HG03103 (cell line): ENCODE measurements around the gene CHAT.

Experiments
- ATAC-seq: cut with Tn5 transposase; IDR thresholded peaks from one replicate; pipeline ENCODE4 v1.9.1; 2021; ENCODE audit warnings: low read depth; ENCODE audit not compliant: unreplicated experiment

CHAT gene

DNA sequence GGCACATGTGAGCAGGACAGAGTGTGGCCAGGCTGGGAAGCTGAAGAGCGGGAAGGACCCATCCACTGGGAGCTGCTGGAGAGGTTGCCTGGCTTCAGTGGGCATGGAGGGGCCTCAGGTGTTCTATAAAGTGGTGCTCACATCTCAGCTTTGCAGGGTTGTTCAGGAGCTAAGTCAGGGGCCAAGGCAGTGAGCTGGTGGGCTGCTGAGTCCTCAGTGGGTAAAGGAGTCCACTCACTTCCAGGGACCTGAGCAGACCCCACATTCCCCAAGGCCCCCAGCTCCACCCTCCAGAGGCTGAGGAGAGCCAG lies 36.8 kb downstream of the CHAT start:
- ATAC-seq = no peak

DNA sequence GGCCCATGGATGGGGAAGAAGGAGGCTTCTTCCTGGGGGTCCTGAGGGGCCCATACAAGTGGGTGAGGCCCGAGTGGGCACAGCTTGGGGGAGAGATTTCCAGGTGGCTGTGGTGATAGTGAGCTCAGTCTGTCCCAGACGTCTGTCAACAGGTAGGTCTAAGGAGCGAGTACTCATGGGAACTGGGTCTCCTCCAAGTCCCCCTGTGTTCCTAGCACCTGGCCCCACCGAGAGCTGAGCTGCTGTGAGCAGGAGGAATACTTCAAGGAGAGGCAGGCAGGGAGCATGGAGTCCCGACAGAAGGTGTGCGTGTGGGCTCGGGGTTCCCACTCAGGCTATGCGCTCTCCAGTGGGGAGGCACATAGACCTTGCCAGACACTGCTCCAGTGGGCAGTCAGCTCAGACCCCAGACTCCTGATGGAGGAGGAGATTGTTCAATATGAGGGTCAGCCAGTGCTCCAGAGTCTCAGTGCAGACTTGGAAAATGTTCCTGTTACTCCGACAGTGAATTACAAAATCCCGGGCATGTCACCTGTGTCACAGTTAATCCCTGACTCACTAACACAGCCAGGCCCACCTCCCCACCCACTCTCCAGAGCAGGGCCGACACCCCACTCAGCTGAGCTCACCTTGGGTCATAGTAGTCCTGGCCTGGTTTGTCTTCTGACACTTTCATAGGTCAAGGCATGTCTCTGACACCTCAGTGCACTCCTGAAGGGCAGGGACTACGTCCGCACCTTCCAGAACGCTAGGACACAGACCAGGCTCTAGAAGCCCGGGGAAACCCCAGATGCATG lies 37.4 kb downstream of the CHAT start:
- no peak for ATAC-seq

DNA sequence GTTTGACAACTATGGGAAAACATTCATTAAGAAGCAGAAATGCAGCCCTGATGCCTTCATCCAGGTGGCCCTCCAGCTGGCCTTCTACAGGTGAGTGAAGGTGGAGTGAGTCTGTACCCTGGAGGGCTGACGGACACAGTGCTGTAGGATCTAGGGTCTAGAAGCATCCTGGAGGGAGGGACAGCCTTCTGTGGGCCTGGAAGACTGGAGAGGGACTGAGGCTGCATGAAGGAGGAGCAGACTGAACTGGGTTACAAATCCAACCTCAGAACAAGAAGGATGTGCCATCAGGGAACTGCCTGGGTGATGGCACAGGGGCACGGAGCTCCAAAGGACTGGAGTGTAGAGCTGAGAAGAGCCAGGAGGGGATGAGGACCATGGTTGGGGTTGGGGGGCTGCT lies 38.1 kb downstream of the CHAT start:
- ATAC-seq = no peak

DNA sequence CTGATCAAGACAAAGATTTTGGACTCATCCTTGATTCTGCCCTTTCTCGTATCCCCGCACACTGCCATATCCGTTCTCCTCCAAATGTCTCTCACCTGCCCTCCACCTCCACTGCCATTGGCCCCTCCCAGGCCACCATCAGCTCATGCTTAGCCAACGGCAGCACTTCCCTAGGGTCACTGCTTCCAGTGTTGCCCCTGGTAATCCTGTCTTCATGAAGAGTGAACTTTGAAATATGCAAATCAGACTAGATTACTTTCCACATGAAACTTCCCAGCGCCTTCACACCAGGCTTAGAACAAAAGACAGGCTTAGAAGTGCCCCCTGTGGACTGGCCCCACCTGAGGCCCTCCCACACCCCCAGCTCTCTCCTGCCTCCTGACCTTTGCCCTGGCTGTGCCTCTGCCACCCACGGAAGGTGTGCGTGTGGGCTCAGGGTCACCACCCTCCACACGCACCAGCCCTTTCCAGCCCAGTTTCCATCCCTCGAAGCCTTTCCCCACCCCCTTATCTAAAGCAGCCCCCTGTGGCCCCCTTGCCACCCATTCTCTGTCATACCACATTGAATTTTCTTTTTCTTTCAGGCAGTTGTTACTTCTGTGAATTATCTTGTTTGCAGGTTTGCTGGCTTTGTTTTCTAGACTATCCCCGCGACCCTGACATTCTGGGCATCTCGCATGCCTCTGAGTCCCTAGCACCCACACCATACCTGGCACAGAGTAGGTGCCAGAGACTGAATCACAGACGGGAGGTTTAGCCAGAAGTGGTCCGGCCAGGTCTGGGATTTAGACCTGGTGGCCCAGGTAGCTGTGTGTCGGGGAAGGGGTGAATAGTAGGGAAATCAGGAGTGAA lies 38.8 kb downstream of the CHAT start:
- ATAC-seq = no peak

DNA sequence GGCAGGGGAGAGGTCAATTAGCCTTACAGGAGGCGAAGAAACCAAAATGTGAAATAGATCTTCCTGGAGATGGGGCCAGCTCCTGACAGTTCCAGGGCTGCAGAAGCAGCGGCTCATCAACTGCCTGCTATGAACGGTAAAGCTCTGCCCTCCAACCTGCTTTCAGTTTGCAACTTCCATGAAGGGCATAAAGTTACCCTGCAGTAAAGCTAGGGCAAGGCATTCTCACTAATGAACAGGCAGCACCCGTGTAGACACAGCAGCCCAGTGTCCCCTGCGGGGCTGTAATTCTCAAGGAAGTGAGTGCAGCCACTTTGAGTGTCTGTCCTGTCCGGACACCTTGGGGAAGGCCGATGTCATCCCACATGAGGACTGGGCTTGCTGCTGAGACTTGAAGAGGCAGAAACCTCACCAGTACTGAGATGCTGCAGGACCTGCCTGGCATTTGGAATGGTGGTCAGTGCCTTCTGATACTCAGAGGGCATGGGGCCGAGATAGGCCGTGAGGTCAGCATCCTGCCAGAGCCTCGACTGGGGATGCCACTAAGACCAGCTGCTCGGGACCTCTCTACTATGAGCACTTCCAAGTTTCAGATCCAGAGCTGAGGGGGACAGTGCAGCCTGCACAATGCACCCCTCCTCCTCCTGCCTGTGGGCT lies 39.6 kb downstream of the CHAT start:
- no peak for ATAC-seq

DNA sequence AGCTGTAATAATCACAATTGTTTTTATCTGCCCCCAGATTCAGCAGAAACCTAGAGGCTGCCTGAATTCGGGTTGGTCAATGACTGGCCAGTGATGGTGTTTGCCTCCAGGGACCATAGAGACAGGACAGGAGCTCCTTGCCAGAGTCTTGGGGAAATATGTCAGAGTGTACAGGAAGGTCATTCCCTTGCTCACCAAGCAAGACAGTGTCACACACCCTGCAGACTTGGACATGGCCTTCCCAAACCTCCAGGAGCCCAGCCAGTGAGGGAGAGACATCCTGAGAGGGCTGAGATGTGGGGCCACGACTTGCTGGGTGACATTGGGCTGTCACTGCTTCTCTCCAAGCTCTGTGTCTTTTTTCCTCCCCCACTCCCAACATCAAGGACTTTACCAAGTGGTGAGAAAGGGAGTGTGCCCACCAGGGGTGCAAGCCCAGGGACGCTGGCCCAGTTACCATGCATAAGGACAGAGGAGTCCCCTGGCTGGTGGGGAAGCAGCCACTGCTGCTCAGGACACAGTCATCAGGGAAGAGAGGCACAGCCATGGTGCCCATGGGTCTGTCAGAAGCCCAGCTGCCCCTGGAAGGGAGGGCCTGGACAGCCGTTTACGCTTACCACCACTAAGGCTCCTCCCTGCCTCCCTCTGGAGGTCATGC lies 40.3 kb downstream of the CHAT start:
- no peak for ATAC-seq

DNA sequence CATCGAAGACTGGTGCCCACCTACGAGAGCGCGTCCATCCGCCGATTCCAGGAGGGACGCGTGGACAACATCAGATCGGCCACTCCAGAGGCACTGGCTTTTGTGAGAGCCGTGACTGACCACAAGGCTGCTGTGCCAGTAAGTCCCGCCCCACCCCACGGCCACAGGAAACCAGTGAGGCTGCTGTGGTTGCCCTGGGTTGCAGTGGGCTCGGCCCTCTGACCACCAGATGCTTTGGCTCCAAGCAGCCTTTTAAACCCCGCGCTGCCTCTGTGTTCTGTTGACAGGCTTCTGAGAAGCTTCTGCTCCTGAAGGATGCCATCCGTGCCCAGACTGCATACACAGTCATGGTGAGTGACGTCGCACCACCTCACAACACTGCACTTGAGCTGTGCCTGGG lies 41.3 kb downstream of the CHAT start:
- no peak for ATAC-seq

DNA sequence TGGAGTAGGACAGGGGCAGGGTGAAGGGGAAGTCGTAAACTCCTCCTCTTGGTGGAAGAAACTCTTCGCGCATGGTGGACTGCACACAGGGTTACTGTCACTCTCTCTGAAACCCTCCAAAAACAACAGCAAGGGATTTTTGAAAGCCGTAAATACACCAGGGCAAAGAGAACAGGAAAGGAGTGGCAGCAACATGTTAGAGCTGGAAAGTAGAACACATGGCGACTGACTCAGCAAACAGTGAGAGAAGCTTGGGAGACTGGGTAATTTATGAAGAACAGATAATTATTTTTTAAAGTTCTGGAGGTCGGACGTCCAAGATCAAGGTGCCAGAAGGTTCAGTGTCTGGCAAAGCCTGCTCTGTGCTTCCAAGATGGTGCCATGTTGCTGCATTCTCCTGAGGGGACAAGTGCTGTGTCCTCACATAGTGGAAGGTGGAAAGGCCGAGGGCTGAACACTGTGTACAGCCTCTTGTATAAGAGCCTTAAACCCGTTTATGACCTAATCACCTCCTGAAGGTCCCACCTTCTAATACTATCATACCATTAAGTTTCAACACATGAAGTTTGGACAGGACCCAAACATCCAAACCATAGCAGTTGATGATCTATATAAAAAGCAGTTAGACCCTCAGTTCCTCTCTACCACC lies 43.1 kb downstream of the CHAT start:
- ATAC-seq = no peak

DNA sequence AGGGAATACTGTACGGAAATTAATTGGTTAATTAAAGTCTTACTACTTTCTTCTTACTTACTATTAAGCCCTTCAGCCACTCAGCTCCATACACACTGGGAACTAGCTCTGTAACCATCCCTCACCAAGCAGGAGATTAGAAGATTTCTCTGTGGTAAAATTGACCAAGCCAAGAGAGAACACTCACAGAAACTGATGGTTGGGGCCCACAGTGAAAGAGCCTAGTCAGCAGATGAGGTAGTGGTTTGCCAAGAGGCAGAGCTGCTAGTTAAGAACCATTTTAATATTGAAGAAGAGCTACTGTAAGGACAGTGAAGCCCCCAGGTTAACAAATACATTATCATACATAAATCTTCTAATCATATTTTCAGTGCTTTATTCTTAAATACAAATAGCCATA lies 43.8 kb downstream of the CHAT start:
- ATAC-seq = no peak

DNA sequence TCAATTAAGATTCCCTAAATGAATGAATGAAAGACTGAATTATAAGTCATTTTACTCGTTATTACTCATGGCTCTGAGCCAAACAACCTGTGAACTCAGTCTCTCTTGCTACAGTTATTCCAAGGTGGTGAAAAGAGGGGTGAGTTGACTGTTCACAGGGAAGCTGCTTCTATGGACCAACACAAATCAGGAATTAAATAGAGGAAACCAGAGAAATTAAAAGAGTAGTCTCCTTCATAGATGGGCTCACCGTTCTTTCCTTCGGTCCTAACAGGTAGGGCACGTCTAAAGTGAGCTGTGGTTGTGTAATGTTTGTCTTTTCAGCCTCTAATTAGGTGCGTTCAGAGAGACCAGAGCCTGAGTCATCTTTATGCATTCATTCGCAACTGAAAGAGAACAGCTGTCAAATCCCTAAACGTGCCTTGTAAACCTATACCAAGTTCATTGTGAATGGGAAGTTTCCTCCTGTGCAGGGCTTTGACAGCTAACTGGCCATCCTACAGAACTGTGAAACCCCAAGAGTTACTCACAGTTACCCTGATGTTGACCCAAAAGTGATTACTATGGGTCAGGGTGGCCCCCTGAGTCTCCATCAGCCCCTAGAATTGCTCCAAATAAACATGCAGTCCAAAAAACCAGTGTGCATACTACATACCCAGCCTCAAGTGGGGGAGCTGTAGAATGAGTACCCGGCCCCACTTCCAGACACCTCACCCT lies 47.5 kb downstream of the CHAT start:
- ATAC-seq = no peak

DNA sequence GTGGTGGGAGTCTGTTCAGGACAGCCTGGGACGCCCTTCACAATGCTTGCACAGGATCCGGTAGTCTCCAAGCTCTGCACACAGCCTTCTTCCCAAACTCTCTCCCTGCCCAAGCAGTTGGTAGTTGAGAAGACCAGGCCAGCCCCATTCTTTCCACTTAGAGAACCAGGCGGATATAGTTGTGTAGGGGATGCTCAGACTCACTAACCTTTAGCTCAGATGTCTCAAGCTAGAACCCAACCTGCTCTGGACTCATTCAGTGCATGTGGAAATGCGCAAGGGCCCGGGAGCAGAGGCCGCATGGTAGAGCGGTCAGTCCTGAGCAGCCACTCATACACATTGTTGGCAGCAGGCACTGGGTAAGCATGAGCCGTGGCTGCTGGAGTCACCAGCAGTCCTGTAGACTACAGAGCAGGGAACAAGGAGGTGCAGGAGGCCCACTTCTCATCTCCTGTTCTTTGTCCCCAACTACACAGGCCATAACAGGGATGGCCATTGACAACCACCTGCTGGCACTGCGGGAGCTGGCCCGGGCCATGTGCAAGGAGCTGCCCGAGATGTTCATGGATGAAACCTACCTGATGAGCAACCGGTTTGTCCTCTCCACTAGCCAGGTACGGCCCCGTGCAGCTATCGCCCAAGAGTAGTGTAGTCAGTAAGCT lies 48.5 kb downstream of the CHAT start:
- no peak for ATAC-seq

DNA sequence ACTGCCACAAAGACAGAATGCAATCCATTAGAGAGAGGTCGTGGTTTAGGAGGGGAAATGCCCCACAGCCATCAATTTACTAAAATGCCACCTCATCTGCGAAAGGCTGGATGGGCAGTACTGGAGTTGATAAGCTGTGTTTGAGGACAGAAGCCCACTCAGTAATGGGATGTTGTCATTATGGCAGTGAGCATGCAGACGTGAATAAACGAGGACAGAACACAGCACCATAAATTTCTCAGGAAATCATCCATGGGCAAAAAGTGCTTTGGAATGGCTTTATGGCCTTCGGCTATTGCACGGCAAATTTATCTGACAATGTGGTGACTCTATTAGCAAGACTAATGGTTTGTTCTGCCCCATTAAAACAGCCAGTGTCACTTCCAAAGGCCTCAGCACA lies 49.8 kb downstream of the CHAT start:
- no peak for ATAC-seq

DNA sequence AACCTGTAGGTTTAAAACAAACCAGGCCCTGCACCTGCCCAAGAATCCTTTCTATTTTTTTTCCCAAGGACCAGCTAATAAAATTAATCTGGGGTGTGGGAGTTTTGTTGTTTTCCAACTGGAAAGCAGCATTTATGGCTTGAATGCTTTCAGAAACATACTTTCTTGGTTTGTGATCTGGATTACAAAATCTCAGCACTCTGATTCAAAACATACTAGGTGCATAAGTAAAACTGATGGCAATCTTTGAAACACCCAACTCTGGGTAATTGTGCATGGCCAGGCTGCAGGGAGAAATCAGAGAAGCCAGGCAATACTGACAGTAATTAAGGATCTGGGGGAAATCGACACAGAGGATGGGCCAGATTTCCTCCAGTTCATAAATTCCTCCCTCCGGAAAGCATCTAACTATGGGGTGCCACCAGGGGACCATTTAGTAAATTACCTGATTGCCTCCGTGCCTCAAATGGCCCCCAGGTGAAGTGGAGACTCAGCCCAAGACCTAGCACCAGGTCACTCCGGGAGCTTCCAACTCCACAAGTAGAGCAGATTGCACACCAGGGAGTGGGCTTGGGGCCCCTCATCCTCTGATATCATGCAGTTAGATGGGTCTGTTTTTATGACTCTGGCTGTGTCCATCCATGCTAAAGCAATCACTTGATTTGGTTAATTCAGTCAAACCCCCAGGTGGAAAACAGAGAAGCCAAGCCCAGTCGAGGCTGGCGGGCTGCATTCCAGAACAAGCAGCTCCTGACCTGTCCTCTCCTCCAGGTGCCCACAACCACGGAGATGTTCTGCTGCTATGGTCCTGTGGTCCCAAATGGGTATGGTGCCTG lies 50.4 kb downstream of the CHAT start:
- ATAC-seq = no peak

DNA sequence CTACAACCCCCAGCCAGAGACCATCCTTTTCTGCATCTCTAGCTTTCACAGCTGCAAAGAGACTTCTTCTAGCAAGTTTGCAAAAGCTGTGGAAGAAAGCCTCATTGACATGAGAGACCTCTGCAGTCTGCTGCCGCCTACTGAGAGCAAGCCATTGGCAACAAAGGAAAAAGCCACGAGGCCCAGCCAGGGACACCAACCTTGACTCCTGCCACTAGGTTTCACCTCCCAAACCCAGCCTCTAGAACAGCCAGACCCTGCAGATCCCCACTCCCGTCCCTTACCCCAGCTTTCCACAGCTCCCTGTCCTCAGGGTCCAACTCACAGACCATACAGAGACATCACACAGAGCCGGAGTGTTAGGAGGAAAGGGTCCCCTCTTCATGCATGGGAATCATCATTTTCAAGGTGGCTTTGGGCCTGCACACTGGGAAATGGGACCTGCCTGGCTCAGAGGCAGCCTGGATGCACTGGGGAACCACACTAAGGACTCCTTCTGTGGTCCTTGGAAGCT lies 51.1 kb downstream of the CHAT start:
- no peak for ATAC-seq

DNA sequence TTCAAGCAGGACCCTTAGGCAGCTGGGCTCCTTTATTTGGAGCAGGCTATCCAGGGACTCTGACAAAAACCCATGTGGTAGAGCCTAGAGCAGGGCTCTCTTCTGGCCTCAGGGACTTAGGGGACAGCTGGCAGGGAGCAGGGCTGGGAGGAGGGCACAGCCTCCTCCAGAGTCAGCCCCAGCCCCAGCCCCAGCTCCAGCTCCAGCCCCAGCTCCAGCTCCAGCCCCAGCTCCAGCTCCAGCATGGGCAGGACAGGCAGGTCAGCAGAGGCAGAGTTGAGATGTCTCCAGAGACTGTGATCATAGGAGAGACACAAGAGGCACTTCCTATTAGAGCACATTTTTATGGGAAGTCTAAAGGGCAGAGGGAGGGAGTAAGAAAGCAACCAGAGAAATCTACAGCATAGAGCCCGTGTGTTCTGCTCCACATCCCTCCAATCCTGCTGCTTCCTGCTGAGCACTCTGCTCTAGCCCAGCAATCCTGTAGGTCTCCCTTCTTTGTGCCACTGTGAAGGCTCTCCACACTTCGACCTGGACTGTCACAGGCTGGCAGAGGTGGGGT lies 52.3 kb downstream of the CHAT start:
- ATAC-seq = no peak

DNA sequence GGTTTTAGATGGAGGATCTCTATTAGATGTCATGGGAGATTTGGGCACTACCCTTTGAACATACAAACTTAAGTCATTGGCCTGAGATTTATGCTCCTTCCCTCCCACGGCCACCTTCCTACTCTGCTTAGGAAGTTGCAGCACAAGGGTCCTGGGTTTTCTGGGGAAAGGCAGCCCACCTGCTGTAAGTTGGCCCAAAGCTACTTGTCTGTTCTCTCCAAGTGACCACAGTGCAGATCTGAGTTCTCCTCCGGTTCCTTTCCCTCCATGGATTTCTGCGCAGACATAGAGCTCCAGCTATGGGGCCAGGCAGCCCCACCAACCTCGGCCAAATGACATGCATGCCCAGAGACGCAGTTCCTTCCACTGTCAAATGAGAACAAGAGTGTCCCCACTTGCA lies 52.8 kb downstream of the CHAT start:
- no peak for ATAC-seq

DNA sequence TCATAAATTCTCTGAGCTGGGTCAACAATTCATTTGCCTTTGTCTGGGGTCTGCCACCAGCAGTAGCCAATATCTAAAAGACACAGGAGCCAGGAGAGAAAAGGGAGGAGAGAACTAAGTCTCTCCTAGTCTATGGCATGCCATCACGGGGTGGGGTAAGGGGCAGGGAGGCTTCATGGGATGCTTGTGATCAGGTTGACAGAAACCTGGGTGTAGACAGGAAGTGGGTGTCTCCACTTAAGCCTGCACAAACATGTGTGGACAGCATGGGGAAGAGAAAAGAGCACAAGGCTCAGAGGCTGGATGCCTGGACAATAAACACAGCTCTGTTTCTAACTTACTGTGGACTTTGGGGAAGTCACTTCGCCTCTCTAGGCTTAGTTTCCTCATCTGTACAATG lies 54.2 kb downstream of the CHAT start:
- no peak for ATAC-seq

DNA sequence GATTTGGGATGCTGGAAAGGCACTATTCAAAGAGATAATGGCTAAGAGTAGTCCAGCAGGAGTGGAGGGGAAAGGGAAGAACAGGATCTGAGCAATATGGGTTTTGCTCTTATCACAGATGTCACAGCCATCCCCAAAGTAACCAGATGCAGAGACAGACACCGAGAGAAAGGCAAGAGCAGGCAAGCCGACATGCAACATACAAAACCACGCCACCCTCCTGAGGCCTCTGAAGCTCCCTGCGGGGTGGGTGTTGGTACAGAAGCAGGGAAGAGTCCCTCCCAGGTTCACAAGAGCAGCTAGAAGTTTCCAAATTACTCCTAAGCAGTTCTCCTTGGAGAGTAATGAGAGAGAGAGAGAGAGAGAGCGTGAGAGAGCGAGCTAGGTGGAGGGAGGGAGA lies 54.8 kb downstream of the CHAT start:
- no peak for ATAC-seq
